ENCODE measurements around the gene ZBTB49.
A peak's percentile ranks its signal among the peaks of the same experiment; 100 is the strongest.
"Not testable (repeated sequence)": the region's sequence is repeated elsewhere in the genome, so short reads cannot be mapped to it uniquely, and the experiment has no call there.

The ZBTB49 gene

DNA sequence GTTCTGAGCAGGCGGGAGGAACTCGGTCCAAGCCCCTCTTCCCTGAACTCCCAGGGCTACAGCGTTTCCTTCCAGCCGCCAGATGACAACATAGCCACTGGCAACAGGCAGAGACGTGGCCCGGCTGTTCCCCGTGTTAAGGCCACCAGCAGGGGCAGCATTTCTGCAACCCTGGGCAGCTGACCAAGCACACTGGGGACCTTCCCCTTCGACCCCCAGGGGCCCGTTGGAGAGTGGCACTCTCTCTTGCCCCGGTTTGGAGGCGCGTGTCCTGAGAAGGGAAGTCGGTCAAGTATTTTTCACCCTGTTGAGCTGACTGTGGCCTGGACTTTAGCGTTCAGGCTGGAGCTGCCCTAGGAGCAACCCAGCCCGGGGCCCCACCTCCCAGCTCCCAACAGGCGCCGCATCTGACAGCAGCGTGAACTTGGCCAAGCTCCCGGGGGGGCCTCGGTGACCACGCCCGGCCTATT lies 37.6 kb downstream of the ZBTB49 start:
- peak; percentile 34 for DNase-seq

DNA sequence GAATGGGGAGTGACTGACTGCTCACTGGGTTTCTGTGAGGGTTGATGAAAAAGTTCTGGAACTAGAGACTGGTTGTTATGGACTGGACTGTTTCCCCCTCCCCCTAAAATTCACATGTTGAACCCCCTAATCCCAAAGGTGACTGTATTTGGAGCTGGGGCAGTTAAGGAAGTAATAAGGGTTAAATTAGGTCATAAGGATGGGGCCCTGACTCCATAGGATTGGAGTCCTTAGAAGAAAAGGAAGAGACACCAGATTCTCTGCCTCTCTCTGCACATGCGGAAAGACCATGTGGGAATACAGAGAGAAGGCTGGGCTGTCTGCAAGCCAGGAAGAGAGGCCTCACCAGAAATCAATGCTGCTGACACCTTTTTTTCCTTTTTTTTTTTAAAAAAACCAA lies 38.2 kb downstream of the ZBTB49 start:
- DNase-seq = no peak

DNA sequence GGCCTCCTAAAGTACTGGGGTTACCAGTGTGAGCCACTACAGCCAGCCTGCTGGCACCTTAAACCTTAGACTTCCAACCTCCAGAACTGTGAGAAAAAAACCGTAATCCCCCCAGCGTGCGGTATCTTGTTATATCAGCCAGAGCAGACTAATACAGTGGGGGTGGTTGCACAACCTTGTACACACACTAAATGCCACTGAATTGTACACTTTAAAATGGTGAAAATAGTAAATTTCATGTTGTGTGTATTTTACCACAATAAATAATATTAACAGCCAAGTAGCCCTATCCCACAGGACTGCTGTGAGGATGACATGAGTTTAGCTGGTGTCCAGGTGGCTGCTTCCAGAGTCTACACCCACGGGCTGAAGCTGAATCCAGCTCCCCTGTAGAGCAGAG lies 38.8 kb downstream of the ZBTB49 start:
- no peak for DNase-seq

DNA sequence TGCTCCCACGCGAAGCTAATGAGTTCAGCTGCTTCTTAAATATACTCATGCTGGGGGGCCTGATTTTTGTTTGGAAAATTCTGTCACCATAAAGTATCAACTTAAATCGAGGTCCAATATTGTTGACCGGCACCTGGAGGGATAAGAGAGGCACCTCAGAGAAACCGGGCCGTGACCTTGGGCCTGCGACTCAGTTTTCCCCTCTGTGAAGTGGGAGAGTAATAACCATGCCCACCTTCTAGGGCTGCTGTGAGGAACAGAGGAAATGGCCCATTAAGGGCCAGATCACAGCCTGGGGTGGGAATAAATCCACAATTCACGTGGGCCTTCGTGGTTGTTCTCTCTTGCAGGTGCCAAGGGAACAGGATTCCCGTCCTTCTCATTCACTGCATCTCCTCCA lies 39.4 kb downstream of the ZBTB49 start:
- DNase-seq = no peak

DNA sequence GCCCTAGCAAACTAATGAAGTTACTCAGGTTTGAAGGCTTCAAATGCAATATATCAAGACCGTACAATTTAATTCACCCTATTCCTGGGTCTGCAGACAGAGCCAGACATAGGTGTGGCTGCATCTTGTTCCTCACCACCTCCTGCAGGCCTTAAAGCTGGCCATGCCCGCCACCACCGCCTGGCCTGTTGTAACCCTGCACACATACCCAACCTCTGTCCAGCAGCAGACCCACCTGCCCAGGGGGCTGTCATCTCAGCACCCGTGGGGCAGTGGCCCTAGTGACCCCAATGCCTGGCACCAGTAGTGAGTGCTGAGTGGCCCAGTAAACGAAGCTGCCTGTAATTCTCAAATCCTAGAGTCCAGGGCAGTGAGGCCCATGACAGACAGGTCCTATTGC lies 40.7 kb downstream of the ZBTB49 start:
- no peak for DNase-seq

DNA sequence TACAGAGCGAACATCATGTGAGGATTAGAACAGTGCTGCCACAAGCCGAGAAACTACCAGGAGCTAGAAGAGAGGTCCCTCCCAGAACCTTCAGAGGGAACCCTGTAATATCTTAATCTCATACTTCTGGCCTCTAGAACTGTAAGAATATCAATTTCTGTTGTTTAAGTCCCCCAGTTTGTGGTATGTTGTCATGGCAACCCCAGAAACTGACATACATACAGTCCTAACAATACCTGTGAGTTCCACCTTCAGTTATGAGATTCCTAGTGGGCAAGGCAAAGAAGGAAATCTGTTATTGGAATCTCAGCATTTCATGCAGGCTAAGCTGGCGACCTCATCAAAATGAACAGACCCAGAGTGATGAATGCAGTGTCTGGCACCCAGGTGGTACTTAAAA lies 42.5 kb downstream of the ZBTB49 start:
- no peak for DNase-seq

DNA sequence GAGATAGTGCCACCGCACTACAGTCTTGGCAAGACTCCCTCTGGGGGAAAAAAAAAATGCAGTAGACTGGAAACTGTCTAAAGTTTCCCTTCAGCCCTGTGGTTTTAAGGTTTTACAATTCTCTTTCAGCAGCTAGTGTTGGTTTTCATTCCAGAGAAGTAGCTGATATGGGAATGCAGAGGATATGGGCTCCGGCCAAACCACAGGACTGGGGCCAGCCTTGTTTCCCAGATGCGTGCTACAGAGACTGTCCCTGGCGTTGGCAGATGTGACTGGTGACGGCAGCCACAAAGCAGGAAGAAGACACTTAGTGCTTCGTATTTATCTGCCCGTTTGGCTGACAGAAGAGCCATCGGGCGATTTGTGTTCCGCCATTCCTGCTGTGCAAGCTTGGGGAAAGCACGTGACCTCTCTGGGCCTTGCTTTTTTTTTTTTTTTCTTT lies 43.2 kb downstream of the ZBTB49 start:
- peak; percentile 56 for DNase-seq

DNA sequence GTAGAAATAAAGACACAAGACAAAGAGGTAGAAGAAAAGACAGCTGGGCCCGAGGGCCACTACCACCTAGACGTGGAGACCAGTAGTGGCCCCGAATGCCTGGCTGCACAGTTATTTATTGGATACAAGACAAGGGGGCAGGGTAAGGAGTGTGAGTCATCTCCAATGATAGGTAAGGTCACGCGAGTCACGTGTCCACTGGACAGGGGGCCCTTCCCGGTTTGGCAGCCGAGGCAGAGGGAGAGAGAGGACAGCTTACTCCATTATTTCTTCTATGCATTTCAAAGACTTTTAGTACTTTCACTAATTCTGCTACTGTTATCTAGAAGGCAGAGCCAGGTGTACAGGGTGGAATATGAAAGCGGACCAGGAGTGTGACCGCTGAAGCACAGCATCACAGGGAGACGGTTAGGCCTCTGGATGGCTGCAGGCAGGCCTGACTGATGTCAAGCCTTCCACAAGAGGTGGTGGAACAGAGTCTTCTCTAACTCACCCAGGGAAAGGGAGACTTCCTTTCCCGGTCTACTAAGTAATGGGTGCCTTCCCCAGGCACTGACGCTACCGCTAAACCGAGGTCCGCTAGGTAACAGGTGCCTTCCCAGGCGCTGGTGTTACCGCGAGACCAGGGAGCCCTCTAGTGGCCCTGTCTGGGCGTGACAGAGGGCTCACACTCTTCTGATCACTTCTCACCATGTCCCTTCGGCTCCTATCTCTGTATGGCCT lies 44.9 kb downstream of the ZBTB49 start:
- DNase-seq = peak; percentile 36

DNA sequence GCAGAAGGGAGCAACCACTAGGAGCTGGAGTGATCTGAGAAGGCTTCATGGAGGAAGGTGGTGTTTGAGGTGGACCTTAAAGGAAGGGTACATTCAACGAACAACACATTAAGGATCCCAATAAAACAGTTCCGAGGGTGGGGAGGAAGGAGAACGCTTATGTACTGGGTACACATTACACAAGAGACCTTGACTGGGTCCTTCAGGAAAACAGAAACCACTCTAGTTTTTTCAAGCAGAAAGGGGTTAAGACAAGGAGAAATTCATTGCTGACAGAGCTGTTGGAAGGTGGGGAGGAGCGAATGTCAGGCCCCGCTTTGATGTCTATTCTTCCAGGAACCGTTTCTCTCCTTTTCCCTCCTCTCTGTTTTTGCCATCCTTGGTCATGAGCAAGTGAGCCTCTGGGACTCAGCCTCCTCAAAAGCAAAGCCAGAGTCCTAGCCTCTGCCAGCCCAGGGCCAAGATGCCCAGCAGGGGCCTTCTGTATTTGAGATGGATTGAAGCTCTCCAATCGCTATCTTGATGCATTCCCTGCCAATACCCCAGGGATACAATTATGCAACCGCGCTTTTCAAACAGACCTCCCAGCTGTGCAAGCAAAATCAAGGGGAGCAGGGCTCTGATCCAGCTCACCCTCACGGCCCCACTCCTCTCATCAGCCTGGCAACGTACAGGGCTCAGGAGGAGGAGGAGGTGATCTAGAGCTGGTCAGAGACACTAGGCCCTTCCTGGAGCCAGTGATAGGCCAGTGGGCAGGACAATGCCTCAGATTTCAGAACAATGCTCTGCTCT lies 48.4 kb downstream of the ZBTB49 start:
- no peak for DNase-seq

DNA sequence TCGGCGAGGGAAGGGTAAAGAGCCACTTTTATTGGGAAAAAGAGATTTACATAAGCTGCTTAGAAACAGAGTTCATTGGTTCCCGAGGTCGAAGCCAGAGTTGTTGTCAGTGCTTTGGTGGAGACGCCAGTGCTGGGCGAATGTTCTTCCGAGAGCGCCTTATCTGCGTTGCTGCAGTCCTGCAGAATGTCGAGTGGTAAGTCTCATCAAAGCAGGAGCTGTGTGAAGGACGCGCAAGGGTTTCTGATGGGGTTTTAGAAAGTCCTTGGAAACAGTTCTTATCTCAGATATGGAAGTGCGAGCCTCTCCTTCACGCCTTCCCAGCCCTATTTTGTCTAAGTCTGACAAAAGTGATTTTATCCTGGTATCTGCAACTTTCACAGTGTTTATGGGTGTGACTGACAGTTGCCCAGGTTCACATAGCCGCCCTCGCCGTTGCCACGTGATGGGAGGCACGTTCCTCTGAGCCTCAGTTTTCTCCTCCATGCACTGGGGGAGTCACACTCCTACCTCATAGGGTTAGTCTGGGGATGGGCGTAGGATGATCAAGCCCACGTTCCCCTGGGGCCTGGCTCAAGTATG lies 49.5 kb downstream of the ZBTB49 start:
- DNase-seq = no peak

DNA sequence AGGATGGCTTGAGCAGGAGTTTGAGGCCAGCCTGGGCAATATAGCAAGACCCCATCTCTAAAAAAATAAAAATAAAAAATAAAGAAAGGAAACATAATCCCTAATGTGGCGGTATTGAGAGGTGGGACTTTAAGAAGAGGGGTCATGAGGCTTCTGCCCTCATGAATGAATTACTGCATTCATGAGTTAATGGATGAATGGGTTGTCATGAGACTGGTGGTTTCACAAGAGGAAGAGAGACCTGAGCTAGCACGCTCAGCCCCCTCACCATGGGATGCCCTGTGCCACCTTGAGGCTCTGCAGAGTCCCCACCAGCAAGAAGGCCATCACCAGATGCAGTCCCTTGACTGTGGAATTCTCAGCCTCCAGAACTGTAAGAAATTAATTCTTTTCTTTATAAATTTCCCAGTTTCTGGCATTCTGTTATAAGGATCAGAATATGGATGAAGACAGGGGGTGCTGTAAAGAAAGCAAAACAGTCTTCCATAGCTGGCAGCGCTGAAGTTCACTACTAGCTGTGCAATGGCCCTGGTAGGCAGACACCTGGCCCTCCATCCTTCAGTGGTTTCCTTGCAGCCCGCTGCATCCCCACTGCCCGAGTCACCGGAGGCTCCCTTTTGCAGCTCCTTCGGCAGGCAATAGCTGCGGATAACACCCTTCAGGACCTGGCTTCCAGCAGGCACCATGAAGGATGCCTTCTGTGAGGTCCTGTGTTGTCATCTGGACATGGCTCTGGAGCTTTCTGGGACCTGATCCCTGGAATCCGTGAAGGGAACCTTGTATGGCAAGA lies 52.0 kb downstream of the ZBTB49 start:
- no peak for DNase-seq

DNA sequence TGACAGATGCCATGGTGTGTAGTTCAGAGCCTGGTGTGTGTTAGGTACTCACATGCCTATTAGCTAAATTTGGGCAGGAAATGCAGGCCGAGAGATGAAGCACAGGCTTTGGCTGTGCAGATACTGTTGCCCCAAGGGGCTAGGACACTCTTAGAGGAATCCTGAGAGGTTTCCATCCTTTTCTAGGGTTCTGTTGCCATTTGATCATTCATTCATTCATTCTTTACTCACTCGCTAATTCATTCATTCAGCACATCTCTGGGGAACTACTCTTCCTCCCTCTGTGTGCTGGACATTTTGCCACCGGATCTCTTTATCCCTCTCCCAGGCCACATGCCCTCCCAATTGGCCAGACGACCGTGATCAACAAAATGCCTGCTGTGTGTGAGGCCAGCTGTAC lies 53.0 kb downstream of the ZBTB49 start:
- no peak for DNase-seq

DNA sequence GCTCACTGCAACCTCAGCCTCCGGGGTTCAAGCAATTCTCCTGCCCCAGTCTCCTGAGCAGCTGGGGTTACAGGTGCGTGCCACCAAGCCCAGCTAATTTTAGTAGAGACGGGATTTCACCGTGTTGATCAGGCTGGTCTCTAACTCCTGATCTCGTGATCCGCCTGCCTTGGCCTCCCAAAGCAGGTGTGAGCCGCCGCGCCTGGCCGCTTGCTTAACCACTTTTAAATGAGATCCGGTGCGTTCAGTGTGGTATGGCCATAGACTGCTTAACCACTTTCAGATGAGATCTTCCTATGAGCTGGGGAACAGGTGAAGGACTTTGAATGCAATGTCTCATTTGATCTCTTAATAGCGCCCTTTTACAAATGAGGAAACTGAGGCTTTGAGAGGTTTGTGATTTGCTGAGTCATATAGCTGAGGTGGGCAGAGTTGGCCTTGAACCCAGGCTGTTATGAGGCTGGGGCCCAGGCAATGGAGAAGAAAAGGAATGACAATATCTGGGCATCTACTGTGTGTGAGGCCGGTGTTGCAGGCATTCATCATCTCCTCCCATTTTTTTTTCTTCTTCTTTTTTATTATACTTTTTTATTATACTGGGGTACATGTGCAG lies 55.0 kb downstream of the ZBTB49 start:
- DNase-seq = no peak

DNA sequence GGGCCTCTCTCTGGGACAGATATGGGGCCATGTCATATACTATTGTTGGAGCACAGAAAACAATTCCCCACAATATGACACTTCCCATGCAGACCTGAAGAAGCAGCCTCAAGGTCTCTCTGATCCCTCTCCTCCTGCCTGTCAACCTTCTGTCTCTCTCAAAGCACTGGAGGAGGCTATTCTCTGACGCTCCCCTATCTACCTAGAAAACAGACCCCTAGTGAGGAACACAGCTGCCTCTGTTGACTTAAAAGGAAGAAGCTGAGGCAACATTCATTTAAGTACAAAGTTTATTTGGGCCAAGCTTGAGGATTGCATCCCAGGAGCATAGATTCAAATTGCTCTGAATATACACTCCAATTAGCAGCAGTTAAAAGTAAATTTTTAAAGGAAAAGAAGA lies 57.5 kb downstream of the ZBTB49 start:
- no peak for DNase-seq

DNA sequence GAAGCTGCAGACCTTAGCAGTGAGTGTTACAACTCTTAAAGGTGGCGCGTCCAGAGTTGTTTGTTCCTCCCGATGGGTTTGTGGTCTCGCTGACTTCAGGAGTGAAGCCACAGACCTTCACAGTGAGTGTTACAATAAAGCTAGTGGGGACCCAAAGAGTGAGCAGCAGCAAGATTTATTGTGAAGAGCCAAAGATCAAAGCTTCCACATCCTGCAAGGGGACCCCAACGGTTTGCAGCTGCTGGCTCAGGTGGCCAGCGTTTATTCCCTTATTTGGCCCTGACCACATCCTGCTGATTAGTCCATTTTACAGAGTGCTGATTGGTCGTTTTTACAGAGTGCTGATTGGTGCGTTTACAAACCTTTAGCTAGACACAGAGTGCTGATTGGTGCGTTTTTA lies 58.5 kb downstream of the ZBTB49 start:
- not testable (repeated sequence) for DNase-seq

DNA sequence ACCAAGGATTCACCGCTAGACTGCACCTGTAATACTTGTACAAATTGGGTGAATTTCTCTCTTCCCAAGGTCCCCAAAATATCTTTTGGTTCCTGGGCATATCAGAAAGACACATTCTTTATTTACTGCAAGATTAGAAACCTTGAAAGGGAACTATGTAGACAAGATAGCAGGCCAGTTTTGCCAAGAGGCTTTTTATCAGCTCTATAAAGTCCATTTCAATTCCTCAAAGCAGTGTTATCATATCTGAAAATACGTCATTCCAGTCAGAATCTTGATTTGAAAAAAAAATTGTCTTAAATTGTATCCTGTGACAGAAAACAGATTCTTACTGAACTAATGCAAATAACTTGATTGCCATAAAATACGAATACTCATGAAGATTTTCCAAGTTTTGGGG lies 59.8 kb downstream of the ZBTB49 start:
- DNase-seq = no peak

DNA sequence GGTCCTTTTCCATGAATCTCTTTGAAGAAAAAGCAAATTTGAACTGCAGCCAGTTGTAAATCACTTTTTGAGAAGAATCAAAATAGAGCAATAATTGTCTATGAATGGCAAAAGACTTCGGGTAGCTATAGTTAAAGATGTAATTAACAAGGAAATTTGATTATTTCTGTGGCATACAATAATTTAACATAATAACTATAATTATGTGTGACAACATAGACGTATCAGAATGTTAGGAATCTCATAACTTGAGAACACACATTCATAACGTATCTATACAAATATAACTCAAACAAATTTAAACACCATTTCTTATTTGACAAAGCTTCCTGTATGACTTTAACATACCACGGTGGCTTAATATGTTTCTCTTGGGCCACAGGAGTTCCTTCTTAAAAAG lies 60.9 kb downstream of the ZBTB49 start:
- no peak for DNase-seq

DNA sequence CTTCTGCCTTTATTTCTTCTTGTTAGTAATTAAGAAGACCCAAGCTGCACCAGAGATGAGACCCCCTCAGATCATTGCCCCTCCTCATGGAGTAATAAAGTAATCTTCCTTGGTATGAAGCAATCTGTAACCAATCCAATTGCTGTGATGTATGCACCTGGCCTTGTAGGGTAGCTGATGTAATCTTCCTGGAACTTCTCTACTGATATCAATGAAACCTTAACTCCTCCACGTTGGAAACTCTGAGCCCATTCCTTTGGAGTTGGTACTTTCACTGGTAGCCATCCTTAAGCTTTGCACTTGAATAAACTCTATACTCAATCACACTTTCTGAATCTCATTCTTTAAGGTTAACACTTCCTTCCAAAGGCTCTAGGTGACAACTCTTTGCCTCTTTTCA lies 65.3 kb downstream of the ZBTB49 start:
- DNase-seq = no peak

DNA sequence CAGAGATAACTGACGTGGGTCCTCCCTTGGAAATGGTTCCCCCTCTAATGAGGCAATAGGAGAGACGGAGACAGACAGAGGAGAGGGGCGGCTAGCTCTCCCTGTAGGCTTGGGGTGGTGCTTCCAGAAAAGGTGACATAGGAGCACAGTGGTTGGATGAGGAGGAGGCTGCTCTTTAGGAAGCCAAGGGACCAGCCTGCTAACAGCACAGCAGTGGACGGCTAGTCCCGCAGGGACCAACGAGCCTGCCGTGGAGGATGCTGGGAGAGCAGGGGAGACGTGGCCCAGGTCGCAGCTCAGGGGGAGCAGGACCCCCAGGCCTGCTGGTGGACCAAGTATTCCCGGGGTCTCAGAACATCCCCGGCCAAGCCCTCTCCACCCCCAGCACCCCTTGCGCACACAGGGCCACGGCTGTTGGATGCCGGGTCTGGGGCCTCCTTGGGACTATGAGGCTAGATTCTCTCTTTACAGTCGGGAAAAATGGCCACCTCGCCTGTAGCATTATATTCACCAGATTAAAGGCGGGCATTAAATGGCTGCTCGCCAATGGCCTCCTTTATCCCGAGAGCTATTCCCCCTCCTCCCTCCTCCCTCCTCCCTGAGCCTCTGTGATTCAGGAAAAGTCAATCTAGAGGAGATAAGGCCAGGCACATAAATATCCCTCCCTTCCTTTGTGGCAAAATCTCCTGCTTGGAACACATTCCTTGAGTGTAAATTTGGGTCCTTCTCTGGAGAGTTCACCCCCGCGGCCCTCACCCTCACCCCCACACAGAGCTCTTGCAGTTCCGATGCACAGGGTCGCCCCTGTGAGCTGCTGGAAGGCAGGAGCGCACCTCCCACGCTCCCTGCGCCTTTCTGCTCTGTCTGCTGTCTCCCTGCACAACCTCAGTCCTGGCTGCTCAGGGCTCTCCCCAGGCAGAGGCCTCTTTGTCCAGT lies 66.3 kb downstream of the ZBTB49 start:
- DNase-seq = no peak

DNA sequence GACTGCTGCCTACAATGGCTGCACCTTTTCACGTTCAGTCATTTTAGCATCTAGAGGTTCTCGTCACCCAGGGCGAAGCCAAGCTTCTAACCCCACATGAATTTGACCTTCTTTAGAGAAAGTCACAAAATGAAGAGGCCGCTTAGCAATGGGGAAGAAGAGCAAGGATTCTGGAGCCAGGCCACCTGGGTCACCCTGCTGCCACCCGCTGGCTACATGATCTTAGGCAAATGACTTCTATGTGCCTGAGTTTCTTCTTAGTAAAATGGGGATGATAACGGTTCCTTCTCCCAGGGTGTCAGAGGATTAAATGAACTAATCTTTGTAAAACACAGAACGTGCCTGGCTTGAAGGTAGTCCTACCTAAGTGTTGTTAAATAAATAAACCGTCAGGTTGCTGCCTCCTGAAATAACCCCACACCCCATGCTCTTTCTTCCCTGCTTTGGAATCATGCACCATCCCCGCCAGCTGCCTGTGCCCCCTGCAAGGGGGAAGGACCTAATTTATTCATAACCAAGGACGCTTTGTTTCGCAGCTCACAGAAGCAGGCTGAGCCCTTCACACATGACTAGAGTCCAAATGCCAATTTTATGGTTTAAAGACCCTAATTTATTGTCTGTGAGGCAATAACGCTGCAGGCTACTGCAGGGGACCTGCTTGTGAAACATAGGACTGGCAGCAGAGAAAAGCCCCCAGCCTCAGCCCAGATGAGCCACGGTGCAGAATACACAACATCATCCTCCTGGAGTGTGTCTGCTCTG lies 68.2 kb downstream of the ZBTB49 start:
- DNase-seq = no peak

DNA sequence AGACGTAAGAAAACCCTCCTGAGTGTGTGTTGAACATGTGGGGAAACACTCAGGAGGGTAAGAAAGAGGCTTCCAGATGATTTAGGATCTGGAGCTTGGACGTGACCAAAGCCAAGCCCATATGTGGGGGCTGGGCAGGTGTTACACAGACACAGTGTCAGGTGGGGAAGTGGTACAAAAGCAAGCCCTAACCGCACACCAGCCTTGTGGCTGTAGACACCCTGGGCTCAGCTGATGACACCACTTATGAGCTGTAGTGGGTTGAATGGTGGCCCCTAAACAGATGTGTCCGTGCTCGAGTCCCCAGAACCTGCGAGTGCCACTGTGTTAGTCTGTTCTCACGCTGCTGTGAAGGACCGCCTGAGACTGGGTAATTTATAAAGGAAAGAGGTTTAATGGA lies 71.8 kb downstream of the ZBTB49 start:
- DNase-seq = no peak
